ENCODE data around the gene MTFR1L. TPM values are rescaled to one million over a fixed set of nuclear protein-coding genes. Genes with fewer than 3 reads are reported as not detected.

Gene MTFR1L
- total RNA-seq, 5 donors from 2014 or later (not counting 1 experiment from before 2014, with no cell fraction given), result 39.6 to 48.1 (median 41.6) TPM

DNA sequence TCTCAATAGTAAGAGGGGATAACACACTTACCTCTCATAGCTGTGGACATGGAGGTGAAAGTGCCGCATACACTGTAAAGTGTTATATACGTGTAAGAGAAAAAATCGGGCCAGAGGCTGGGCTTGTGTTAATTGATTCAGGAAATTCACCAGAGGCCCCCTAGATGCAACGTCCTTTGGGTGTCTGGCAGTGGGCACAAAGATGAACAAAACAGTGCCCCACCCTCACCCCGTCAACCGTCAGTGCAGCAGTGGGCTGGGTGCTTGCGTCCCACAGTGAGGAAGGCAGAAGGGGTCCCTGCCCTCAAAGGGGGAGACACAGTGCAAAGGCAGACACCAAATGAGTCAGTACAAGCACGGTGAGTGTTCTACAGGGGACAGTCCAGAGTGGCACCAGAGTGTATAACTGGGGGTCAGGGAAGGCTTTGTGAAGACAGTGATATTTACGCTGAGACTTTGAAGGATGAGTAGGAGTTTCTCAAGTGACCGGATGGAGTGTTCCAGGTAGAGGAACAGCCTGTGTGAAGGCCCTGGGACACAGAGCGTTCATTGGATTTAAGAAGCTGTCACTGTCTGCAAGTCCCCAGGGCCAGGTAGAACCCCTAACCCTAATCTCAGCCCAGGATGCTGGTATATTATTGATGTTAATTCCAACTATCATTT is 6.6 kb upstream of the MTFR1L start:
- Histone ChIP-seq H3K4me1 (ENCODE audit: control insufficient read depth in 1 of 2, extremely low read depth in 1 of 2, insufficient read depth in 2 of 2, low read length in 2 of 2) (peaks cover 3 to 25% of the 10 kb centered on the region in 2 experiments), H3K4me3 (ENCODE audit: control insufficient read depth in 1 of 2, extremely low read depth in 1 of 2, low read length in 1 of 2) (no peak overlapping the region), H3K36me3 (ENCODE audit: control insufficient read depth in 2 of 2, extremely low read depth in 1 of 2, insufficient read depth in 1 of 2, low read length in 1 of 2) (peaks cover 23 to 29% of the 10 kb centered on the region in 2 donors), H3K27ac (ENCODE audit: low read length) (no peak overlapping the region), H3K9me3 (no peaks in the 10 kb centered on the region), H3K27me3 (replicated peaks in 1 of 2; ENCODE audit: control insufficient read depth in 2 of 2, extremely low read depth in 1 of 2, insufficient read depth in 2 of 2, low read length in 1 of 2) (no peaks in the 10 kb centered on the region)
- ChIA-PET POLR2A (interaction anchor here in 1 of 2 donors (0.5 kb wide), 1 partner anchor 196 kb away, joined by 5 read pairs; the partner anchor contains the start of gene MAN1C1), CTCF (interaction anchor here (0.5 to 0.6 kb wide), 2 partner anchors 64 to 247 kb away, joined by 3 read pairs; no protein-coding TSS in a partner anchor)
- H3K27me3 Mint-ChIP-seq, result no peaks in the 10 kb centered on the region
- ATAC-seq (replicated peaks in 1 of 4), result no peak
- no peaks in the 10 kb centered on the region for H3K9me3 Mint-ChIP-seq
- no peak overlapping the region for H3K27ac Mint-ChIP-seq
- WGBS (ENCODE audit: insufficient coverage), result 65% methylated on average over 8 of the region's 11 CpGs
- peaks cover 12% of the 10 kb centered on the region for H3K36me3 Mint-ChIP-seq
- H3K4me3 Mint-ChIP-seq, result no peak overlapping the region
- peaks cover 12 to 21% (median 14%) of the 10 kb centered on the region in 3 donors for H3K4me1 Mint-ChIP-seq
- DNase-seq, result no peak

DNA sequence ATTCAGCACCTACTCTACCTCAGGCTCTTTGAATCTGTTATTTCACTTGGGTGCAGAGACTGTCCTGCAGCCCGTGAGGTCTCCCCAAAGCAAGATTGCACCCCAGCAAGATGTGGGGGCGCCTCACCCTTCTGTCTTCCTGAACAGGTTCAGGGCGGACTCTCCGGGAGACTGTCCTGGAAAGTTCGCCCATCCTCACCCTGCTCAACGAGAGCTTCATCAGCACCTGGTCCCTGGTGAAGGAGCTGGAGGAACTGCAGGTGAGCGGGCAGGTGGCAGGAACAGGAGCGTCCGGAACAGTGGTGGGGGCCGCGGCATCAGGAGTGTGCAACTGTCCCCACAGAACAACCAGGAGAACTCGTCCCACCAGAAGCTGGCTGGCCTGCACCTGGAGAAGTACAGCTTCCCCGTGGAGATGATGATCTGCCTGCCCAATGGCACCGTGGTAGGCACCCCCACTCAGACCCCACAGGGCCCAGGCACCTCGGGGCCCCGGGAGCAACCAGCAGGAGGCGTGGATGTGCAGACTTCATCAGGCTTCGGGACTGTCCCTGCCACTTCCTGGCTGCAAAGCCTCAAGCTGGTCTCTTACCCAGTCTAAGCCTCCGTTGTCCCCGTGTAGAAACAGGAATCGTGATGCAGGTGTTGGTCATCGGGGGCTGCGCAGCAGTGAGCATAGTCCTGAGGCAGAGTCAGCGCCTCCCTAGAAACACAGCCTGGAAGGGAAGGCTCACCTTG is 5.9 kb upstream of the MTFR1L start:
- Mint-ChIP-seq H3K4me3 (no peak overlapping the region), H3K4me1 (peaks cover 20 to 28% (median 21%) of the 10 kb centered on the region in 3 donors), H3K36me3 (peaks cover 12% of the 10 kb centered on the region), H3K27me3 (no peaks in the 10 kb centered on the region), H3K9me3 (no peaks in the 10 kb centered on the region), H3K27ac (no peak overlapping the region)
- DNase-seq, result no peak
- Histone ChIP-seq H3K27me3 (replicated peaks in 1 of 2; ENCODE audit: control insufficient read depth in 2 of 2, extremely low read depth in 1 of 2, insufficient read depth in 2 of 2, low read length in 1 of 2) (no peaks in the 10 kb centered on the region), H3K36me3 (ENCODE audit: control insufficient read depth in 2 of 2, extremely low read depth in 1 of 2, insufficient read depth in 1 of 2, low read length in 1 of 2) (peaks cover 18 to 26% of the 10 kb centered on the region in 2 donors), H3K4me1 (ENCODE audit: control insufficient read depth in 1 of 2, extremely low read depth in 1 of 2, insufficient read depth in 2 of 2, low read length in 2 of 2) (peaks cover 3 to 31% of the 10 kb centered on the region in 2 experiments), H3K4me3 (ENCODE audit: control insufficient read depth in 1 of 2, extremely low read depth in 1 of 2, low read length in 1 of 2) (no peak overlapping the region), H3K9me3 (no peaks in the 10 kb centered on the region), H3K27ac (ENCODE audit: low read length) (no peak overlapping the region)
- WGBS (ENCODE audit: insufficient coverage), result 87% methylated on average over 24 of the region's 24 CpGs
- no peak for ATAC-seq (replicated peaks in 1 of 4)
- ChIA-PET CTCF (interaction anchor here in 1 of 2 donors (0.5 kb wide), 1 partner anchor 64 kb away, joined by 3 read pairs; no protein-coding TSS in a partner anchor), POLR2A (interaction anchor here in 1 of 2 donors (0.5 kb wide), 1 partner anchor 197 kb away, joined by 5 read pairs; the partner anchor contains the start of gene MAN1C1)

DNA sequence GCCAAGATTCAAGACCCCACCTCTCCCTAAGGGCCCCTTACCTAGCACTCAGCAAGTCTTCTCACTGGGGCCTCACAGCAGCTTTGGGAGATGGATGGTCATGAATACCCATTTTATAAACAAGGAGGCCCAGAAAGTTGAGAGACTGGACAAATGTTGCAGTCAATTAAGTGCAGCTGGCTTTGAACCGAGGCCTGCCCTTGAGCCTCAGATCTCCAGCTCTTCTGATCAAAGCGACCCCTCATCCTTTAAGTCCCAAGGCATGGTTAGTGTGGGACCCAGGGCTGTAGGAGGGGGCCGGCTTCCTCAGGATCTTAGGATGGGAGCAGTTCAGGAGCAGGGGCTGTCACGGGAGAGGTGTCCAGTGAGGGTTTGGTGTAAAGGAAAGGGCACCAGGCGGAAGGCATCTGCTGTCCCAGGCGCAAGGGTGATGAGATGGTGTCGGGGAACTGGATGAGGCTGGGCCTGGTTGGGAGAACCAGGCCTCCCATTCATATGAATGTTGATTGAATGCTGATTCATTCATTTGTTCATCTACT is 5.1 kb upstream of the MTFR1L start:
- Histone ChIP-seq H3K4me1 (ENCODE audit: control insufficient read depth in 1 of 2, extremely low read depth in 1 of 2, insufficient read depth in 2 of 2, low read length in 2 of 2) (peaks cover 6 to 37% of the 10 kb centered on the region in 2 experiments), H3K27ac (ENCODE audit: low read length) (no peak overlapping the region), H3K27me3 (replicated peaks in 1 of 2; ENCODE audit: control insufficient read depth in 2 of 2, extremely low read depth in 1 of 2, insufficient read depth in 2 of 2, low read length in 1 of 2) (no peaks in the 10 kb centered on the region), H3K36me3 (ENCODE audit: control insufficient read depth in 2 of 2, extremely low read depth in 1 of 2, insufficient read depth in 1 of 2, low read length in 1 of 2) (peaks cover 17 to 21% of the 10 kb centered on the region in 2 donors), H3K4me3 (ENCODE audit: control insufficient read depth in 1 of 2, extremely low read depth in 1 of 2, low read length in 1 of 2) (no peak overlapping the region), H3K9me3 (no peaks in the 10 kb centered on the region)
- peaks cover 22 to 32% (median 27%) of the 10 kb centered on the region in 3 donors for H3K4me1 Mint-ChIP-seq
- CTCF ChIA-PET, result interaction anchor here in 1 of 2 donors (0.6 kb wide), 1 partner anchor 582 kb away, joined by 7 read pairs; no protein-coding TSS in a partner anchor
- no peaks in the 10 kb centered on the region for H3K9me3 Mint-ChIP-seq
- WGBS (ENCODE audit: insufficient coverage), result 100% methylated on average over 2 of the region's 7 CpGs
- no peaks in the 10 kb centered on the region for H3K27me3 Mint-ChIP-seq
- peaks cover 12% of the 10 kb centered on the region for H3K36me3 Mint-ChIP-seq
- POLR2A ChIA-PET, result no interaction called here
- ATAC-seq (replicated peaks in 1 of 4) (no peak), DNase-seq (no peak)
- no peak overlapping the region for H3K27ac Mint-ChIP-seq
- no peak overlapping the region for H3K4me3 Mint-ChIP-seq

DNA sequence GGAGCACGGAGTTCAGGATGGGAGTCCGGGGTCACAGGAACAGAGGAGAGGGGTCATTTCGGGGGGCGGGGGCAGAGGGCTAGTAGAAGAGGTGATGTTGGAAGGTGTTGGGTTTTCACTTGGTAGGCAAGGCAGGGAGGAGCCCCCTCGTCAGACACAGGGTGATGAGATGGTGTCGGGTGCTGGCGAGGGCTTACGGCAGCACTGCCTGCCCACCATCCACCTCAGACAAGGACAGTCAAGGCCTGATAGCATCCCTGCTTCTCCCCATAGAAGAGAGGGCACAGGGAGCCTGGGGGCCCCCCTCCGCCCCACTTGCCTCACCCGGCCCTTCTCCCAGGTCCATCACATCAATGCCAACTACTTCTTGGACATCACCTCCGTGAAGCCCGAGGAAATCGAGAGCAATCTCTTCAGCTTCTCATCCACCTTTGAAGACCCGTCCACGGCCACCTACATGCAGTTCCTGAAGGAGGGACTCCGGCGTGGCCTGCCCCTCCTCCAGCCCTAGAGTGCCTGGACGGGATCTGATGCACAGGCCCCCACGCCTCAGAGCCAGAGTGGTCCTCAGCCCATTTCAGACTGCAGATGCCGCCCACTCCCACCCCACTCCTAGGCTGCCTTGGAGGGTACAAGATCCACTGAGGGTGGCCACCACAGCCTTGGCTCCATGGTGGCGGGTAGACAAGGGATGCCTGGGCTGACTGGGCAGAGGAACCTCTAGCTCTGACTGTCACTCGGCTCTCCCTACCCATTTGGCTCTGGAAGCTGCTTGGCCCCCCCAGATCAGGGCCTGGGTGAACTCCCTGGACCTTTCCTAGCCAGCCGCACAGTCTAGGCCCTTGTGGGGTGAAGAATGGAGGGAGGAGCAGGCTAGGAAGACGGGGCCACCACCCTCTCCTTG is 4.3 kb upstream of the MTFR1L start:
- no peak for DNase-seq
- no peak overlapping the region for H3K4me3 ChIP-seq (ENCODE audit: control insufficient read depth in 1 of 2, extremely low read depth in 1 of 2, low read length in 1 of 2)
- no peak overlapping the region for H3K27ac ChIP-seq (ENCODE audit: low read length)
- Mint-ChIP-seq H3K9me3 (no peaks in the 10 kb centered on the region), H3K4me1 (peaks cover 20 to 32% (median 27%) of the 10 kb centered on the region in 3 donors), H3K4me3 (no peak overlapping the region), H3K27ac (peak overlapping the region in 1 of 2 donors; percentile 39), H3K36me3 (peaks cover 12% of the 10 kb centered on the region), H3K27me3 (no peaks in the 10 kb centered on the region)
- H3K4me1 ChIP-seq (ENCODE audit: control insufficient read depth in 1 of 2, extremely low read depth in 1 of 2, insufficient read depth in 2 of 2, low read length in 2 of 2), result peaks cover 6 to 36% of the 10 kb centered on the region in 2 experiments
- ATAC-seq (replicated peaks in 1 of 4), result no peak
- WGBS (ENCODE audit: insufficient coverage), result 92% methylated on average over 17 of the region's 24 CpGs
- no peaks in the 10 kb centered on the region for H3K27me3 ChIP-seq (replicated peaks in 1 of 2; ENCODE audit: control insufficient read depth in 2 of 2, extremely low read depth in 1 of 2, insufficient read depth in 2 of 2, low read length in 1 of 2)
- ChIA-PET POLR2A (no interaction called here), CTCF (interaction anchor here in 1 of 2 donors (0.6 kb wide), 1 partner anchor 581 kb away, joined by 7 read pairs; no protein-coding TSS in a partner anchor)
- H3K9me3 ChIP-seq, result no peaks in the 10 kb centered on the region
- H3K36me3 ChIP-seq (ENCODE audit: control insufficient read depth in 2 of 2, extremely low read depth in 1 of 2, insufficient read depth in 1 of 2, low read length in 1 of 2), result peaks cover 9 to 17% of the 10 kb centered on the region in 2 donors

DNA sequence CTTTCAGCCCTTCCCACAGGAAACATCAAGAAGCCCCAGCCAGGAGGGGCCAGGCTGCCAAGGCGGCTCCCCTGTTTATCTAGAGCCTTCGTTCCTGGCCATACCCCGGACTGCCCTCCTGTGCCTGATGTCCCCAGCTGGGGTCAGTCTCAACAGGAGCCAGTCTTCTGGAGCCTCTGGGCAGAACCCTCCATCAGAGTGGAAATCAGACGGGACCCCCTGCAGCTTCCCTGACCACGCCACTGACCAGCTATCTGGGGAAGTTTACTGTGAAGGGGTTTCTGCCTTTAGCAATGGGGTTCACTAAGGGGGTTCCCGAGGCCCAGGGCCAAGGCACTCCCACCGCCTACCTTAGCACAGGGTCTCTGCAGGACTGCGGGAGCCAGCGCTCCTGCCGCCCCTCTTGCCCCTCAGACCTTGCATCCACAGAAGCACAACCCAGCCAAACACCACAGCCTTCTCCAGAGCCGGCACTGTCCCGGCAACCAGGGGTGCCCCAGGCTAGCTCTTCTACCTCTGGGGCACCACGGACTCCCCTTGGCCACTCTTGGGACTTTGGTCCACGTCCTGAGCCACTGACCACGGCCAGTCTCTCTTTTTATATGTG is 3.5 kb upstream of the MTFR1L start:
- no peak overlapping the region for H3K27ac ChIP-seq (ENCODE audit: low read length)
- Mint-ChIP-seq H3K9me3 (no peaks in the 10 kb centered on the region), H3K36me3 (peaks cover 12% of the 10 kb centered on the region), H3K27ac (peak overlapping the region; percentile 61 to 94), H3K4me1 (peaks cover 21 to 34% (median 27%) of the 10 kb centered on the region in 3 donors), H3K27me3 (no peaks in the 10 kb centered on the region), H3K4me3 (no peak overlapping the region)
- ATAC-seq (replicated peaks in 1 of 4) (no peak), DNase-seq (peak in 1 of 35 experiments; percentile 8)
- peaks cover 10 to 37% of the 10 kb centered on the region in 2 experiments for H3K4me1 ChIP-seq (ENCODE audit: control insufficient read depth in 1 of 2, extremely low read depth in 1 of 2, insufficient read depth in 2 of 2, low read length in 2 of 2)
- WGBS (ENCODE audit: insufficient coverage), result 98% methylated on average over 9 of the region's 15 CpGs
- H3K36me3 ChIP-seq (ENCODE audit: control insufficient read depth in 2 of 2, extremely low read depth in 1 of 2, insufficient read depth in 1 of 2, low read length in 1 of 2), result peaks cover 9 to 17% of the 10 kb centered on the region in 2 donors
- H3K27me3 ChIP-seq (replicated peaks in 1 of 2; ENCODE audit: control insufficient read depth in 2 of 2, extremely low read depth in 1 of 2, insufficient read depth in 2 of 2, low read length in 1 of 2), result no peaks in the 10 kb centered on the region
- no peak overlapping the region for H3K4me3 ChIP-seq (ENCODE audit: control insufficient read depth in 1 of 2, extremely low read depth in 1 of 2, low read length in 1 of 2)
- POLR2A ChIA-PET, result no interaction called here
- H3K9me3 ChIP-seq, result no peaks in the 10 kb centered on the region
- CTCF ChIA-PET, result no interaction called here

Measured in T-cell (primary cell).